Amniotic epithelial cell (primary cell): ENCODE data around the gene ZCCHC24.

Experiments
- DNase-seq: peaks from one replicate; pipeline ENCODE4 v3.0.0-alpha.2; 2010; ENCODE audit warnings: low read depth

Gene ZCCHC24

GRCh38 chr10:79410315-79411094 is 34.9 kb downstream of the ZCCHC24 start:
- DNase-seq, result no peak

GRCh38 chr10:79409726-79410085 is 35.7 kb downstream of the ZCCHC24 start:
- DNase-seq, result no peak

DNA sequence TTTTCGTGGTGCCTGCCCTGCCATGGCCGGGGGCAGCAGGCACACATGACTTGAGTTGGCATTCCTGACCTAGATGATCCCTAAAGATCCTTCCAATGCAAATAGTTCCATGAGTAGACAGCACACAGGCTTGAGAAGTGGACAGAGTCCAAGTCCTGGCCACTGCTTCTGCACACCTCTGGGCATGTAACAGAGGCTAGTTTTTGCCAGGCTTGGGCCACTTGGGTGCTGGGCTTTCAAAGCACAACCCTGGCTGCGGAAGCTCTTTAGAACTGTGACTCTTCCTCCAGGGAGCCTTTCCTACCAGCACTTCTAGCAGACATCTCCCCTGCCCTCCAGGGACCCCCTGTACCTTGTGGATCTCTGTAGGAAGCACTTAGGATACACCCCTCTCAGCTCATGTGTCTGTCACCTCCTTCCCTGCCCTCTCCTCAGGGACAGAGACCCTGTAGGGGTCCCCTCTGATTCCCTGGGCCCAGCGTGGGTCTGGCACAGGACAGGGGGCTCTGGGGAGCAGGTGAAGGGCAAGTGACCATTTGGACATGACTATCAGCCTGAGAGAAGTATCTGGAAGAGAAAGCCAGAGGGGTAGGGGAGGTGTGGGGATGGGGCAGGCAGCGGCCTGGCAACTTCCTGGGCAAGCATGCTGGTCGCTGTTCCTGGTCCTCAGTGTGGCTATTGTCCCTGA is 36.2 kb downstream of the ZCCHC24 start:
- no peak for DNase-seq

DNA sequence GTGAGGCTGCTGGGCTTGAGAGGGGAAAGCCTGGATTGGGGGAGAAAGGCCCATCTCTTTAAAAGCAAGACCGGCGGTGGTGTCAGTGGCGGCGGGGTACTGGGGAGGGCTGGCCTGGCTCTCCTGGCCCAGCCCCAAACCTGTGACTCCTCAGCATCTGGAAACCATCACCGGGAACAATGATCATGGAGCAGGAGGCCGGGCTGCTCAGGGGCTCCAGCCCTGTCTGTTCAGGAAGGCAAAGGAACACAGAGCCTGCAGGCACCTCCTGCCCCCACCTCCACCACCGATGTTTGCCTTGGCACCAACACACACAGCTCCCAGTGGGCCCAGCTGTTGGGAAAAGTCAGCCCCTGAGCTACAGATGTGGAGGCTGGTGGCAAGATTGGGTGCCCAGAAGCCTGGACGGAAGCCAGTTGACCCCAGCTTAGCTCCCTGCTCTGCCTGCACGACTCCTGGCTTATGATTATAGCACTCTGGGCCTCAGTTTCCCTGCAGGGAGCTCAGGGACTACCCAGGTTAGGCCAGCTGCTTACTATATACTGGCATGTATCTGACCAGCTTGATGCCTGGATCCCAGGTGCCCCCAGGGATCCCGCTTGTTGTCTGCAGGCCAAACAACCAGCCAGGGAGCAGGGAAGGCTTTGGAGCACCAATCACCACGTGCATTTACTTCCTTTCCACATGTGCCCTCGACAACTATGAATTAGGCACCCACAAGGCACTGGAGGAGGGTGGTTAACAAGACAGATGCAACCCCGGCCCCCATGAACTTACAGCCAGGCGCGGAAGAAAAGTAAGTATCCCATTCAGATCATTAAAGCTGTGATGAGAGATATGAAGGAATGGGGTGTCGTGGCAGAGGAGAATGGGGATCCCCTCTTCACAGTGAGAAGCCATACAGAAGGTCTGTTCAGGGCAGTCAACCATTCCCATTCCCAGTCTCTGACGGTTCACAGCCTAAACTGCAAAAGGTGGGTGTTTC is 37.3 kb downstream of the ZCCHC24 start:
- peak; percentile 69 for DNase-seq

DNA sequence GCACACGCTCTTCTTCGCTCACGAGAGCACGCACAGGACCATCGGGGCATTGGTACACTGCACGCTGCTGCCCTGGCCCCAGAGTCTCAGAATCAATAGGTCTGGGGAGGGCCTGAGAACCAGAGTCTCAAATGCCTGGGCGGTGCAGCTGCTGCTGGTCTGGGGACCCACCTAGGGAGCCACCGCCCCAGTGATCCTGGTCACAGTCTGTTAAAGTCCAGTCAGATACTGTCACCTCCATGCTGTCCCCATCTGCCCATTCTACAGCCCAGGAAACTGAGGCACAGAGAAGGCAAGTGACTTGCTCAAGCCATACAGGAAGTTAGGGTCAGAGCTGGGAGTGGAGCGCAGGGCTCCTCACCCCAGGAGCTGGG is 38.0 kb downstream of the ZCCHC24 start:
- no peak for DNase-seq

DNA sequence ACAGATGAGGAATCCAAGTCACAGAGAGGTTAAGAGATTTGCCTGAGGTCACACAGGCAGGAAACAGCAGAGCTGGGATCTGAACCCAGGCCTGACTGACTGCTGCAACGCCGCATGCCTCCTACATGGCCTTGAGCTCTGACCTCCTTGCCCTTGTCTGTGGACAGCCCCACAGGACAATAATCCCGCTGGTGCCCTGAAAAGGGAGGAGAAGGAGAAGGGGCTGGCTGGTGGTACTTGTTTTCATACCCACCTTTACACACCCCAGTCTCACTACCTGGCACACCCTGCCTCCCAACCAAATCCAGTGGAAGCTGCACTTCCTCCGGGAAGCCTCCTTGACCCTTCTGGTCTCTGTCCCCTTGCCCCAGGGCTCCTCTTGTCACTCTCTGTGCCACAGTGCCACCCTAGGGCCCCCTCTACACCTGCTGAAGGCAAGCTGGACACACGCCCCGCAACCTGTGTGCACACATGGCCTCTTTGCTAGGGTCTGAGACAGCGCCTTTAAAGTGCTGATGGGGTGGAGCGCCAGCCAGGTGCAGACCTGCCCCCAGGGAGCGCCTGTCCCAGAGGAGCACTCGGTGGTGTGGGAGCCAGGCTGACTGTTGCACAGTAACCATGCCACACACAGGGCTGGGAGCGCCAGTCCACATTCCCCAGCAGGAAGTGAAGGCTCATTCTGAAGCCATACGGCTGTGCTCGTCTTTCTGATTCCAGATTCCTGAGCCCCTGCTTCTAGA is 38.6 kb downstream of the ZCCHC24 start:
- no peak for DNase-seq

- DNase-seq, result no peak
These were observed 39.4 kb downstream of the ZCCHC24 start for GRCh38 chr10:79405995-79406515.

- peak; percentile 43 for DNase-seq
These were observed 40.0 kb downstream of the ZCCHC24 start for GRCh38 chr10:79405221-79405994.

GRCh38 chr10:79404690-79405131 is 40.7 kb downstream of the ZCCHC24 start:
- no peak for DNase-seq

GRCh38 chr10:79404231-79404609 is 41.2 kb downstream of the ZCCHC24 start:
- peak; percentile 95 for DNase-seq

GRCh38 chr10:79403441-79404230 is 41.8 kb downstream of the ZCCHC24 start:
- no peak for DNase-seq

GRCh38 chr10:79402951-79403350 is 42.5 kb downstream of the ZCCHC24 start:
- DNase-seq, result no peak

DNA sequence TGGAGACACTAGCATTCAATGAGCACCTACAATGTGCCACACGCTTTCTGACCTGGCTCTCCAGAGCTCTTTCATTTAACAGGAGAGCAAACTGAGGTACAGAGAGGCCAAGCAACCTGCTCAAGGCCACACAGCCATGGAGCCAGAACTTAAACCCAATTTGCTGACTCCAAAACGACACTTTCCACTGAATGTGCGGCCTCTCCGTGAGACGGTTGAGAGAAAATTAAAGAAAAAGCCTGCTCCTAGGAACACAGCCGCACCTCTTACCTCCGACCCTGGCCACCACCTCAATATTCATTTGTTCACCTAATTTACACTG is 42.8 kb downstream of the ZCCHC24 start:
- DNase-seq, result no peak

DNA sequence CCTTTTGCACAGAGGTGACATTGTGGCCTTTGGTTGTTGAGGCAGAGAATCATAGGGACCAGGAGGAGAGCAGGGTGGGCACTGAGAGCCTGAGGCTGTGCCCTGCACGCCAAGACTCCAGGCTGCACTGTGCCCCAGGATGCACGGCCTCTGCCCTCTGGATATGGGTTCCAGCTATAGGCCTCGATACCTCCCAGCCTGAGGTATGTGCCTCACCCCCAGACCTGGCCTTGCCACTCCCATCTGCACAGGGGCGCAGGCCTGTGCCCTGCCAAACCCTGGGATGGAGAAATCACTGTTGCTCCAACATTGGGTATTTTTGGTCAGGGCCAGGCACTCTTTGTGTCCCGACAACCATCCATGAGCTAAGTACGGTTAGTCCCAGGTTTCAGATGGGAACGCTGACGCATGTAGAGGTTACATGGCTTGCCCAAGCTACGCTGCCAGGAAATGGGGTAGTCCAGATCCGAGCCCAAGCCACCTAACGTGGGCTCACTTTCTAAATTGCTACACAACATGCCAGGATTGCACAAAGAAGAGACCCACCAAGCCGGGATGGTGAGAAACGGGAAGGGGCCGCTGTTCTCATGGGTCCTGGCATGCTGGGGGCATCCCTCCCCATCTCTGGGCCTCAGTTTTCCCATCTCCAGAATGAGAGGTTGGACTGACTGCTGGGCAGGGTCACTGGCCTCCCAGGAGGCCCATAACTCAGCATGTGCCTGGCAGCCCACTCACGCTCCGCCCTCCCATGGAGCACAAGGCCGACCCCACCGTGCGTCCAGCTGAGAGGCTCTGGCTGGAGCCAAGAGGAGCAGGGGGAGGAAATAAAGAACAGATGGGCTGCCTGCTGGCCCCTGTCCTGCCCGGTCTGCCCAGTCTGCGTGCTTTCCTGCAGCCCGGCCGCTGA is 44.2 kb downstream of the ZCCHC24 start:
- DNase-seq, result peak; percentile 39

- peak; percentile 35 for DNase-seq
These were observed 45.0 kb downstream of the ZCCHC24 start for GRCh38 chr10:79400146-79401004.

DNA sequence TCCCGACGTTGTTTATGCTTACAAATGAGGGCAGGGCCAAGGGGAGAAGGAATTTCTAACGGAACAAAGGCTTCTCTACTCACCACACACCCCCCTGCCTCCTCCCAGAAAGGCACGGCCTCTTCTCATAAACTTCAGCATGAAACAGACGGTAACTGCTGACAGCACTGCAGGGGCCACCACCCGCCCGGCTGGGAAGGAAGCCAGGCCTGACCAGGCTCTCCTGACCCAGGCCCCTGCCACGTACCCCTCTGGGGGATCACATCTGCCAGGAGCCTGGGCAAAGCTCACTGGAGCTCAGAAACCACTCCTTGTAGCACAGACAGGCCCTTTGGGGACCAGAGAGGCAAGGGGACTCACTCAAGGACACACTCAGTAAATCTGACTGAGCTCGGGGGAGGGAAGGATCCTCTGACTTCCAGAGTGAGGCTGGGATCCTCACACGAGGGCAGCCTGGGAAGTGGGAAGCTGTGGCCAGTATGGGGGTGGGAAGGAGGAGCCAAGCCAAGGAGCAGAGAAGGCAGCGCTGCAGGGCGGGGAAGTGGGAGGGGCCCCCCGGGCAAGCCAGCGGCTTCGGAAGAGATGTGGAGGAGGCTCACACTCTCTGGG is 46.1 kb downstream of the ZCCHC24 start:
- DNase-seq, result peak; percentile 98

DNA sequence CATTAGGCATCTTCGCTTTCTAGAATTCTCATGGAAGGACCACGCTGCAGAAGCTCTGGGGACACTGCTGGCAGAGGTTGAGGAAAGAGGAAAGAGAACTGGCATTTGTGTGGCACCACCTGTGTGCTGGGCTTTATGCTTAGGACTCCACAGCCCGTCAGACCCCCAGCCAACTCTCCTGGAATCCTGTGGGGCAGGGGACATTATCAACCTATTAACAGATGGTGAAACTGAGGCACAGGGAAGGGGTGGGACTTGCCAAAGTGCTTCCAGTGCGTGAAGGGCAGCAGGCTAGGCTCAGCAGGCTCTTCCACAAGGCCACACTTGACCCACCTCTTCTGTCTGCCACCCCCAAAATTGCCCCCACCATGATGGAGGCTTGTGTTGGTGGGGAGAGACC is 46.8 kb downstream of the ZCCHC24 start:
- no peak for DNase-seq
